Activated CD4-positive, alpha-beta T cell treated with anti-CD3 and anti-CD28 coated beads for 4 hours (primary cell): Measurements from ENCODE around the gene HIVEP3.

Experiments
- DNase-seq, 2 donors: peaks; one replicate each; pipeline ENCODE4 v3.0.0-alpha.2; 2020

HIVEP3 gene

GRCh38 chr1:41726292-41726691 lies 192.4 kb downstream of the HIVEP3 start:
- DNase-seq = no peak

GRCh38 chr1:41724926-41725325 lies 193.8 kb downstream of the HIVEP3 start:
- no peak for DNase-seq

GRCh38 chr1:41724248-41724647 lies 194.5 kb downstream of the HIVEP3 start:
- DNase-seq = no peak

- no peak for DNase-seq
Observed at GRCh38 chr1:41723786-41724185, 194.9 kb downstream of the HIVEP3 start.

- DNase-seq = no peak
Observed at GRCh38 chr1:41722184-41722583, 196.5 kb downstream of the HIVEP3 start.

- DNase-seq = no peak
Observed at GRCh38 chr1:41720861-41721410, 197.8 kb downstream of the HIVEP3 start.

- DNase-seq = no peak
Observed at GRCh38 chr1:41719590-41719989, 199.1 kb downstream of the HIVEP3 start.

- no peak for DNase-seq
Observed at GRCh38 chr1:41719128-41719527, 199.6 kb downstream of the HIVEP3 start.

- no peak for DNase-seq
Observed at GRCh38 chr1:41718497-41718896, 200.2 kb downstream of the HIVEP3 start.

GRCh38 chr1:41716188-41717130 lies 202.3 kb downstream of the HIVEP3 start:
- DNase-seq = no peak

- DNase-seq = no peak
Observed at GRCh38 chr1:41715441-41716095, 203.2 kb downstream of the HIVEP3 start.

GRCh38 chr1:41714638-41715389 lies 203.9 kb downstream of the HIVEP3 start:
- DNase-seq = no peak

- DNase-seq = no peak
Observed at GRCh38 chr1:41713557-41714327, 205.0 kb downstream of the HIVEP3 start.

- no peak for DNase-seq
Observed at GRCh38 chr1:41713141-41713540, 205.6 kb downstream of the HIVEP3 start.

- no peak for DNase-seq
Observed at GRCh38 chr1:41712695-41713094, 206.0 kb downstream of the HIVEP3 start.

GRCh38 chr1:41712081-41712480 lies 206.6 kb downstream of the HIVEP3 start:
- DNase-seq = no peak

GRCh38 chr1:41711581-41711980 lies 207.1 kb downstream of the HIVEP3 start:
- DNase-seq = no peak

- no peak for DNase-seq
Observed at GRCh38 chr1:41710980-41711379, 207.7 kb downstream of the HIVEP3 start.

- DNase-seq = no peak
Observed at GRCh38 chr1:41709873-41710272, 208.8 kb downstream of the HIVEP3 start.

- DNase-seq = no peak
Observed at GRCh38 chr1:41709331-41709730, 209.4 kb downstream of the HIVEP3 start.

- DNase-seq = no peak
Observed at GRCh38 chr1:41708332-41708731, 210.4 kb downstream of the HIVEP3 start.

- no peak for DNase-seq
Observed at GRCh38 chr1:41707793-41708192, 210.9 kb downstream of the HIVEP3 start.
